GM12864 (cell line): Measurements from ENCODE around the gene PYURF.
A peak's percentile ranks its signal among the peaks of the same experiment; 100 is the strongest.

Experiments
- DNase-seq: peaks from one replicate; pipeline ENCODE4 v3.0.0-alpha.2; 2011; ENCODE audit warnings: low read depth
- H3K4me3 ChIP-seq: 2 replicates; pipeline ENCODE4 v1.5.1; 2011; ENCODE audit warnings: mild to moderate bottlenecking, low read depth, low read length, control low read depth
- CTCF ChIP-seq: IDR thresholded peaks from 2 replicates; pipeline ENCODE4 v1.5.1; 2011; ENCODE audit warnings: low read depth, mild to moderate bottlenecking, moderate library complexity, low read length, control low read depth, inconsistent platforms; ENCODE audit errors: missing control alignments

Gene PYURF

GRCh38 chr4:88526221-88526815, 2.7 kb upstream of the PYURF start:
- DNase-seq: no peak
- peak; percentile 23 for TF ChIP-seq CTCF
- H3K4me3 ChIP-seq: no peak overlapping the region

GRCh38 chr4:88524171-88524570, 595 bp upstream of the PYURF start:
- H3K4me3 ChIP-seq: peak overlapping the region; percentile 99
- no peak for TF ChIP-seq CTCF
- no peak for DNase-seq

GRCh38 chr4:88522702-88523324, 763 bp downstream of the PYURF start:
- no peak for DNase-seq
- TF ChIP-seq CTCF: no peak
- H3K4me3 ChIP-seq: peak overlapping the region; percentile 99

- no peak for TF ChIP-seq CTCF
- DNase-seq: no peak
- no peak overlapping the region for H3K4me3 ChIP-seq
These were observed 4.7 kb downstream of the PYURF start for GRCh38 chr4:88518911-88519310.

GRCh38 chr4:88517825-88518224, 5.8 kb downstream of the PYURF start:
- no peak overlapping the region for H3K4me3 ChIP-seq
- no peak for TF ChIP-seq CTCF
- no peak for DNase-seq

- no peak overlapping the region for H3K4me3 ChIP-seq
- no peak for DNase-seq
- no peak for TF ChIP-seq CTCF
These were observed 6.8 kb downstream of the PYURF start for GRCh38 chr4:88516746-88517145.
